NCI-H510A (cell line): Measurements from ENCODE around the gene PSAPL1.

Source experiments
- DNase-seq: peaks from one replicate; lab custom pipeline; 2025; lab: John Stamatoyannopoulos, UW

The PSAPL1 gene

DNA sequence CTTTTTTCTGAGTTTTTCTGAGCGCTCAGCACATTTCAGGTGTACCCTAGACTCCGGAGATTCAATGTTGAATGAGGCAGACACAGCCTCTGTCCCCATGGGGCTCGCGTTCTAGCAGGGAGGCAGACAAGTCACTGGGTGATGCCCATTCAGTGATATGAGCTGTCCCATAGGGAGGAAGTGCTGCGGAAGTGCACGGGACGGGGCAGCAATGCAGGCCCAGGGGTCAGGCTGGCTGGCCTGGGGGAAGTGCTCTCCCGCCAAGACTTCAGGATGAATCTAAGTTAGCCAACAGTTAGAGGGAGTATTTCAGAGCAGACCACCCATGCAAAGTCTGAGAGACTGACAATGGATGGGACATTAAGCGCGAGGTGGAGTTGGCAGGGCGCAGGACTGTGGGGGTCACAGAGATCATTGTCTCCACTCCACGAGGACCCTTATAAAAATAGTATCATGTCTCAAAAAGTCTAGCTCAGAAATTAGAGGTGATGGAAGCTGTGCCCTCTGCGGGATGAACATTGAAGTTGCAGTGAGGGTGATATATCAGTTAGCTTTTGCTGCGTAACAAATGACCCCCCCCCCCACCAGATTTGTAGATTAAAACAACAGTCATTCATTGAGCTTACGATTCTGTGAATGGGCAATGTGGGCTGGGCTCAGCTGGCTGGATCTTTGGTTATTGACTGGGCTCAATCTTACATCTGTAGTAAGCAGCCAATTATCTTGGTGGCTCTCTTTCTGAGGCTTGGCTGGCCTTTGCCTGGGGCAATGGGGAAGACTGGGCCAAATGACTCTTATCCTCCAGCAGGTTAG is 16.4 kb downstream of the PSAPL1 start:
- DNase-seq = no peak

DNA sequence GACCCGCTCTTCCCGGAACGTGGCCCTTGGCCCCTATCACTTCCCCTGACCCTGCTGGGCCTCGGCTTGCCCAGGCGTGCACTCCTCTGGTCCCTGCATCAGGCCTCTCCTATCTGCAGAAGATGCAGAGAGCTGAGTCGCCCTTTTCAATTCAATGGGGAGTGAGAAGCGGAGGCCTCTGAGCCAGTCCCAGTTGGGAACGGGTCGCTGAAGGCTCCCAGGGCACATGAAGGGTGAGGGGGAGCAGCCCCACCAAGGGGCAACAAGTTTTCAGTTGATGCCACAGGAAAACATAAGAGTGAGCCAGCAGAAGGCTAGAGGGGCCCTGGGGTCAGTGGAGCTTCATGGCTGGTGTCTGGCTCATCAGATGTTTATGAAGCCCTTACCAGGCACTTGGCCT is 17.1 kb downstream of the PSAPL1 start:
- DNase-seq = no peak

GRCh38 chr4:7416745-7417432 is 17.8 kb downstream of the PSAPL1 start:
- no peak for DNase-seq

GRCh38 chr4:7415927-7416686 is 18.6 kb downstream of the PSAPL1 start:
- DNase-seq = no peak

DNA sequence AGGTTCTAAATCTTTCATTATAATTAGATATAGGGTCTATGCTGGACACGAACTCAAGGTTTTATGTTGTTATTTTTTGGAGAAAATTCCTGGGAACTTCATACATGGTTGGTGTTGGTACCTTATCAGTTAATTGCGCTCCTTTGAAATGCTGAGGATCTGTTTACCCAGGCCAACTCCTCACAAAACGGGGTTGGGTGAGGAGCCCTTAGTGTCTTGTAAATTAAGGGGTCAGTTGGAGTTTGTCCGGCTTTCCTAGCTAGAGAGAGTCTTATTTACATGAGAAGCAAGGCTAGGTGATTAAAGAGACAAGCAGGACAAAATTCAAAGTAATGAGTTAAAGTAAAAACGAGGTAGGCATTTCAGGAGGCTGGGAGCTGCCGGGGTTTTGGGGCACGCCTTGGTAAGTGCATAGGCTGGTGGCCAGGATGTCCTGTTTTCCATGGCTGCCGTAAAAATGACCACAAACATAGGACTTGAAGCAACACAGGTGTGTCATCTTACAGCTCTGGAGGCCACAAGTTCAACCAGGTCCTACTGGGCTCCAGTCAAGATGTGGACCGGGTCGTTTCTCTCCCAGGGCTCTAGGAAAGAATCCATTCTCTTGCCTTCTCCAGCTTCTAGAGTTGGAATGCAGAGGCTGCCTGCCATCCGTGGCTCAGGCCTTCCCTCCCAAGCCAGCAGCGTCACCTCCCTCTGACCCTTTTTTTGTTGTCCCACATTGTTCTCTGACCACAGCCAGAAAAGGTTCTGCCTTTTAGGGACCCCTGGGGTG is 19.8 kb downstream of the PSAPL1 start:
- no peak for DNase-seq

DNA sequence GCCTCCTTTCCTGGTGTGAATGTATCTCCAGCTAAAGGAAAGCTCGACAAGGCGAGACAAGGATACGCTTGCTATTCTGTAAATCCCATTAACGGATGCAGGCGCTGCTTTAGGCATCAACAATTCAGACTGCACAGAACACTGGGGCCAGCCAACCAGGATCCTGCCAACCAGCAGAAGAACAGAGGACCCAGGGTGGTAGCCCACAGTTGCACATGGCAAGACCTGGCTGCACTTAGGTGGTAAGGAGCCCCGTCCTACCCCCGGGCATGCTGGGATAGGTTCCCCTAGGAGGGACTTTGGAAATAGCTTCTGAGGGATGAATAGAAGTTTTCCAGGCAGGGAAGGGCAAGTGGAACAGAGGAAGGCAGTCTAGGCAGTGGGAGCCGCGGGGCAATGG is 20.7 kb downstream of the PSAPL1 start:
- DNase-seq = no peak

- DNase-seq = no peak
These were observed 22.2 kb downstream of the PSAPL1 start for GRCh38 chr4:7412554-7412912.

- no peak for DNase-seq
These were observed 22.7 kb downstream of the PSAPL1 start for GRCh38 chr4:7411896-7412553.

DNA sequence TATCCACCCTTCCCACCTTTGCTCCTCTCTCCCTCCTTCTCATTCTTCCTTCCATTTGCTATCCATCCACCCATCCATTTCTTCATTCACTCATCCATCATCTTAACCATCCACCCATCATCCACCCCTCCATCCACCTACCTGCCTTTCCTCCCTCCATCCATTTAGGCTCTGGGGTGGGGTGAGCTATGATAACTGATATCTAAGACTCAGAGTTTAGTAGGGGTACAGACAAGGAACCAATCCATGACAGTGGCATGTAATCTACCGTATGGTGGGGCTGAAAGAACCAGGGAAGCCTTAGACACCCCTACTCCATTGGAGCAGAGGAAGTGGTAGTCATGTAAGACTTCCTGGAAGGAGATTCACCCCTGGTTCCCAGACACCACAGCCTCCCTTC is 23.2 kb downstream of the PSAPL1 start:
- no peak for DNase-seq

DNA sequence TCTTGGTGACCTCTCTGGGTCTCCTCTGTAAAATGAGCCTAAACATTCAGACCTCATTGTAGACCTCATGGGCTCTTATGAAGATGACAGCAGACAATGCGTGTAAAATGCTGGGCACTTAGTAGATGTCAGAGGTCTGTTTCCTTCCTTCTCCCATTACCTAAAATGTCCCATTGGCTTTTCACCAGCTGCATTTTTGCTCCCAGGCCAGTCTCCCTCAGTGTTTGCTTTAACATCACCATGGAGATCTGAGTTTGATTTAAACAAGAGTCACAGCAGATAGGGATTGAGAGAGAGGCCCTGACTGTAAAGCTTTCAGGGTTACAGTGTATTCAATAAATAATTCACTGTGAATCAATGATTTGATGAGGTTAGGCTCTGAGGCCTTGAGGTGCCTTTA is 24.3 kb downstream of the PSAPL1 start:
- no peak for DNase-seq

- DNase-seq = no peak
These were observed 26.6 kb downstream of the PSAPL1 start for GRCh38 chr4:7408166-7408565.

DNA sequence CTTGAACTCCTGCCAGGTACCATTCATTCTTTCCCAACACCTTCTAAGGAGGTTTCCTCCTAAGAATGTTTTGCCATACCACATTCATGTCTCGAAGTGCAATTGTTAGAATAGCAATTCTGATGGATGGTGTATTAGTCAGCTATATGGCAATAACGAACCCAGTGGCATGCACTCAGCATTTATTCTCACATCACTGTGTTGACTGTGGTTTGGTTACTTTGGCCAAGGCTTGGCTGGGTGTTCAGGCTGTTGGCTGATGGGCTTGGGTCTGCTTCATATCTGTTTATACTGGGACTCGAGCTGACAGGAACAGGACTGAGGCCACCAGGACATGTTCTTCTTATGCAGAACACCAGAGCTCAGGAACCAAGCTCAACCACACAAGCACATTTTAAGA is 31.7 kb downstream of the PSAPL1 start:
- DNase-seq = no peak

DNA sequence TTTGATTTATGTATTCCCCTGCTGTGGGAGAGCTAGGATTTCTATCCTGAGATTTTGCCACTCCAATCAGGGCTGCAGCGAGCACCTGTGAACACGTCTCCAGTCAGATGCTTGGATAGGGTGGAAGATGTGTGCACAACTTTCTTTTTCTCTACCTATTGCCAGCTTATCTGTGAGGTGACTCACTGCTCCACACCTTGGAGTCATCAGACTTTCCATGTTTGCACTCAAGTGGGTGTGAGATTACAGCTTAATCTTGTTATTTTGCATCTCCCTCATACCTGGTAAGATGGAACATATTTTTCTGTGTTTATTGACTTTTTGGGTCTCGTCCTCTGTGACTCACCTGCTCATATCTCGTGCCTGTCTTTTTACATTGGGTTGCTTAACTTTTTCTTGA is 32.2 kb downstream of the PSAPL1 start:
- no peak for DNase-seq

- no peak for DNase-seq
These were observed 33.9 kb downstream of the PSAPL1 start for GRCh38 chr4:7400671-7401298.

GRCh38 chr4:7399440-7400234 is 35.1 kb downstream of the PSAPL1 start:
- no peak for DNase-seq

DNA sequence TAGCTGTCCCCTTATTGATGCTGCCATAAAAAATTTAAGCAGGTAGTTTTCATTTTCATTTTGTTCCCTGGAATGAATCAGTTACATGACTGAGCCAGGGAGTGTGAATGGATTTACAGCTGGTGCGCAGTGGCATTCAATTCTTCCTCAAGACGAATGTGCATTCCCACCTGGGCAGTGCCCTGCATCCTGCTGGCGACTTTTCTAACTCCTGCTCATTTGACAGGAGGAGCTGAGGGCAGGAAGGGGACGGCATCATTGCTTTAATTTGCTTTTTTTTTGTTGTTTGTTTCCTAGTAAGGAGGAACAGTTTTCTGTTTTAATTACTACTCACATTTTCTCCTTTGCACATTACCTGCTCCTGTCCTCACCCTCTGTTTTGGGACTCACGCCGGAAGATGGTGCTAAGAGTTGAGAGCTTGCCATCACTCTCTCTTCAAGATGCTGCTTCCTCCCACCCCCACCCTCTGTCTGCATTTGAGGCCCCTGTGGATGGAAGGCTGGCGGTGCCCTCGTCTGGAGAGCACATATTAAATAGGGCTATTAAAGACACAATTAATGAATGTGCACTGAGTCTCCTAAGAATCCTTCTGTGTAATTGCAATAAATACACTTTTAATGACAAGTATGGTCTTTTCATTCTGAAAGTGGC is 35.8 kb downstream of the PSAPL1 start:
- DNase-seq = no peak

GRCh38 chr4:7398104-7398423 is 36.7 kb downstream of the PSAPL1 start:
- DNase-seq = peak; percentile 90

GRCh38 chr4:7397206-7398103 is 37.3 kb downstream of the PSAPL1 start:
- no peak for DNase-seq
